Measurements from ENCODE around the gene DCP1A.

Gene DCP1A

GRCh38 chr3:53244271-53244670, 103.1 kb downstream of the DCP1A start:
- DNase-seq (ENCODE audit: low read depth), result no peak

GRCh38 chr3:53243785-53244184, 103.6 kb downstream of the DCP1A start:
- DNase-seq (ENCODE audit: low read depth), result no peak

- no peak for DNase-seq (ENCODE audit: low read depth)
Observed at GRCh38 chr3:53243165-53243564, 104.2 kb downstream of the DCP1A start.

GRCh38 chr3:53242642-53243041, 104.7 kb downstream of the DCP1A start:
- DNase-seq (ENCODE audit: low read depth), result no peak

- no peak for DNase-seq (ENCODE audit: low read depth)
Observed at GRCh38 chr3:53242155-53242554, 105.2 kb downstream of the DCP1A start.

DNA sequence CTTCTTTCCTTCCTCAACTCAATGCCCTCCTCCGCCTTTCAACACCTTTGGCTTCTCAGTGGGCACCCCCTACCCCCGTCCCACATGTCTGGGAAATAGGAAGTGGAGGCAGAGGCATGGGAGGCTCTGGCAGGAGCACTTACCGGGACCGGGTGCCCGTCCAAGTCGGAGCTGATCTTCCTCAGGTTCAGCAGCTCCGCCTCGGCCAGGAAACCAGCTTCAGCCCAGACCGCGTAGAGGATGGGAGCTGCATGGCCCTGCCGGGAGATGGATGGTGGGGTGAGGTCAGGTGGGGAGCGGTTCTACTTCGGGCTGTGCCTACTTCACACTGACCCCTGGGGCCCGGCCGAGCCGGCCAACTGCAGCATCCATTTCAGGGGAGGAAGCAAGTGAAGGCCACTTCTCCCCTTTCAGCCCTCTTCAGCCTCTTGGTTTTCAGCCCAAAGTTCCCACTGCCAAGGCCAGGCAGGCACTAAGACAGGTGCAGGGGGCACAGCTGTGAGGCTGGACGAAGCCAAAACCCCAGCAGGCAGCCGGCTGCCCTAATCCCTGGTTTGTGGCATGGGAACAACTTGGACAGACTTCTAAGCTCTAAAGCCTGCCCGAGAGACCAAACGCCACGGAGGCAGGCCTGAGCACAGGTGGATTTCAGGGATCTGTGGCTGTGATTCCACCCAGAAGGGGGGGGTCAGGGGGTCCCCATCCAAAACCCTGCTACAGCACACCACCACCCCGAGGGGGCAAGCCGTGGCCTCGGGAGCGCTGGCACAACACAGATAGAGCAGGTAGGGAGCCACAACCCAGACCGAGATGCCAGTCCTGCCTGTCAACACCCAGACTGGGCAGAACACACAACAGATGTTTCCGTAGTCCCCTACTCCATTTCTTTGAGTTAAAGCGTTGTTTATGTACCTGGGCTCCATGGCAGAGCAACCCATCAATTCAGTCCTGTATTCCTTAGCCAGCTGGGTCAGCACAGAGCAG, 106.1 kb downstream of the DCP1A start:
- DNase-seq (ENCODE audit: low read depth), result no peak

DNA sequence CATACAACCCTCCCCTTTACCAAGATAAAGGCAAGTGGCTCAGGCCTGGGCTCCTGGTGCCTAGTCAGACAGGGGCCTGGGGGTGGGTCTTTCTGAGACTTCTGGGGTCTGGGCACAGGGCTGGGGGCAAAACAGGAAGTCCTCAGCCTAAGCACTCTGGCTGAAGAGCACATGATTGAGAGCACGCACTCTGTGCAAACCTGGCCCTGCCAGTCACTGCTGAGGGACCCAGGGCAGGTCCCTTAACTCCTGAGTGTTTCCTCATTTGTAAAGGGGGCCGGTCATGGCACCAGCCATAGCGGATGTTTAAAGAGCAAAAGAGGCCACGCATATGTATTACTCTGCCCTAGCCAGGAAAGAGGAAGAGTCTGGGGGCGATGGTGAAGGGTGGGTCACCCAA, 107.5 kb downstream of the DCP1A start:
- no peak for DNase-seq (ENCODE audit: low read depth)

DNA sequence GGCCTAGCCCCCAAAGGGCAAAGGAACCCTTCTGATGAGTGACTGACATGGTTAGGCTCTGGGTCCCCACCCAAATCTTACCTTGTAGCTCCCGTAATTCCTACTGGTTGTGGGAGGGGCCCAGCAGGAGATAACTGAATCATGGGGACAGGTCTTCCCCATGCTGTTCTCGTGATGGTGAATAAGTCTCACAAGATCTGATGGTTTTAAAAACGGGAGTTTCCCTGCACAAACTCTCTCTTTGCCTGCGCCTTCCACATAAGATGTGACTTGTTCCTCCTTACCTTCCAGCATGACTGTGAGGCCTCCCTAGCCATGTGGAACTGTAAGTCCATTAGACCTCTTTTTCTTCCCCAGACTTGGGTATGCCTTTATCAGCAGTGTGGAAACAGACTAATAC, 108.5 kb downstream of the DCP1A start:
- no peak for DNase-seq (ENCODE audit: low read depth)

DNA sequence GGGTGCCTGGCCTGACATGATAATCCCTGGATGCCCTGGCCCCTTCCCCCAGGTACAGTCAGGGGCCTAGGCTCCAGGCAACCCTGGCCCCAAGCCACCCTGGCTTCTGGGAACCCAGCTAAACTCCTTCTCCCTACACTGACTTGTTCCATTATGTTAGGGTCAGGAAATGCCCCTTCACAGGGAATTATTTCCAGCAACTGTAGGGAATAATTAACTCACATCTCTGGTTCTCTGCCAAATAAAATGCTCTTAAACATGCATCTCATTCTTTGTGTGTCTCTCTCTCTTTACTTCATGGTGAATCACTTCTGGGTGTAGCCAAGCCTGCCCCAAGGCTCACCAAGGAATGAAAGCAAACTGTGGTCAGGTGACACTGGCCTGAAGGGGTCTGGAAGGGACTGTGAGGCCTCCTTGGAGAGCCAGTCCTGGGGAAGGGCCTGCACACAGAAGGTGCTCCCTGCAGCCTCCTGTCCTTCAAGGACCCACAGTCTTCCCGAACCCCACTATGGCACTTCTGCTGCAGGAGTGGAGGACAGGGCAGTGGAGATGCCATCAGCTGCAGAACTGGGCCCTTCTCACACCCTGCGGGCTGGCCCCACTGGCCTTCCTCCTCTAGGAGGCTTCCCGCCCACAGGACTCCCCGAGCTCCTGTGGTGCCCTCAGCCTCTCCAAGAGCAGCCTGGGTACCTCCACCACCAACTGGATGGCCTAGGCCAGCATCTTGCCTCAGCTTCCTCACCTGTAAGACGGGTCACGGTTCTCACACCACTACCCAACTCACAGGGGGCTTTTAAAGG, 109.1 kb downstream of the DCP1A start:
- DNase-seq (ENCODE audit: low read depth), result no peak

DNA sequence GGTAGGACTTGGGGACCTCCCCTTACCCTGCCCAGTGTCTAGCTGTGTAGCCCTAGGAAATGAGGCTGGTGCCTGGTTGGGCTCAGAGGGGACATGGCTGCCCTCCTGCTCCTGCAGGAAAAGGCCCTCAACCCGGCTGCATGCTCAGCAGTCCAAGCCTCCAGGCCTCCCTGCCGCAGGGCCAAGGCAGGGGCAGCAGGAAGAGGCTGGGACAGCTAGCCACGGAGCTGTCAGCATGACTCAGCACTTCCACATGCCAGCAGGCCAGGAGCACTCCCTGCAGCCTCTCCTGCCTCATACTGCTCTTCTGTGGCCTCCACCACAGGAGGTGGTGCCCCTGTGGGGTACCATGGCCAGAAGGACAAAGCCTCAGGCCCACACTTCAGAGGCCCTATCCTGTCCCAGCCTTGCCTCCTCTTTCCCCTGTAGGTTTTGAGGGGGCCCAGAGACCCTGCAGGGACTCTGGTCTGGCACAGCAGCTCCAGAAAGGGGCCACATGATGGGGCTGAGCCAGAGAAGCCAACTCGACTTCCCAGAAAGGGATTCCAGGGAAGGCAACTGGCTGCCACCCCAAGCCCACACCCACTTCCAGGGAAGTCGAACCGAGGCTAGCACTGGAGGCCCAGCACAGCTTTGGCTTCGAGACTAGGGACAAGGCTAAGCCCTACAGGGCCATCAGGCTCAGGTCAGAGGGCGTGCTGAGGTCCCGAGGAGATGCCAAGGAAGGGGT, 111.1 kb downstream of the DCP1A start:
- no peak for DNase-seq (ENCODE audit: low read depth)

DNA sequence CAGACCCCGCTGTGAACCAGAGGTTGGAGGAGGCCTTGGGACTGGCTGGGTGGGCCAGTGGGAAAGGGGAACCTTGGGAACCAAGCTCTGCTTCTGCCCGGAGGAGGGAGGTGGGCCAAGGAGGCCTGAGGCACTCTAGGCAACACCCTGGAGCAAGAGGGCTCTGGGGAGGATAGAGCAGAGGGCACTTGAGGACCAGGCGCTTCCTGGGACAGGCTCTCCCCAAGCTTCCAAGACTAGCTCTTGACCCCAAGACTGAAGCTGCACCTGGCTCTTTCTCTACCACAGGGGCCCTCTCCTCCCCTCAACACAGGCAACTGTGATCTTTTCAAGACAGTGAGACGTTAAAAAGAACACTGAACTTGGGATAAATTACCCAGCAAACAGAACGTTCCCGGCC, 111.8 kb downstream of the DCP1A start:
- no peak for DNase-seq (ENCODE audit: low read depth)

DNA sequence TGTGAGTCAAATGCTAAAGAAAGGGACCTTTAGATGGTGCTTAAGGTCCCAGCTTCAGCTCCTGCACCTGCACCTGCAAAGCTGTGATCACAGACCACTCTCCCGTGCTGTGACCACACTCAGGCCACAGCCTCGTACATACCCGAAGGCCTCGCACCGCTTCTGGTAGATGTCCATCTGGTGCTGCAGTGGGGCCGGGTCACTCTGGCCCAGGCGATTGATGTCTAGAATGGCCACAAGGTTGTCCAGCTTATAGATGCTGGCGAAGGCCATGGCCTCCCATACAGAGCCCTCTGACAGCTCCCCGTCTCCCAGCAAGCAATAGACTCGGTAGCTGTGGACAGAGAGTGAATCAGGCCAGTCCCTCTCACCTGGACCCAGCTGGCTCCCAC, 112.5 kb downstream of the DCP1A start:
- no peak for DNase-seq (ENCODE audit: low read depth)

GRCh38 chr3:53234130-53234840, 113.1 kb downstream of the DCP1A start:
- no peak for DNase-seq (ENCODE audit: low read depth)

Data from activated gamma-delta T cell treated with anti-CD3 and anti-CD28 coated beads, Interleukin-2, amount 50 U/mL, for 16 hours (primary cell).